NCI-H2107 (cell line): ENCODE results near the gene NYAP2.
A peak's percentile ranks its signal among the peaks of the same experiment; 100 is the strongest.

Experiments used
- DNase-seq: peaks from one replicate; lab custom pipeline; 2025; lab: John Stamatoyannopoulos, UW

The NYAP2 gene

GRCh38 chr2:225399504-225399903 lies at the start of gene NYAP2:
NYAP2 (plus strand) TSS chr2:225399710; CDS start chr2:225408881, 9,171 bp downstream.
- DNase-seq = peak; percentile 21

GRCh38 chr2:225353579-225354085 lies 45.9 kb upstream of the NYAP2 start:
- no peak for DNase-seq

- no peak for DNase-seq
These were observed 45.2 kb upstream of the NYAP2 start for GRCh38 chr2:225354281-225354774.

- DNase-seq = no peak
These were observed 43.7 kb upstream of the NYAP2 start for GRCh38 chr2:225355788-225356187.

GRCh38 chr2:225366731-225367130 lies 32.8 kb upstream of the NYAP2 start:
- no peak for DNase-seq

- DNase-seq = no peak
These were observed 32.0 kb upstream of the NYAP2 start for GRCh38 chr2:225367482-225367881.

- DNase-seq = no peak
These were observed 20.5 kb upstream of the NYAP2 start for GRCh38 chr2:225378984-225379383.

- no peak for DNase-seq
These were observed 19.7 kb upstream of the NYAP2 start for GRCh38 chr2:225379856-225380255.

- no peak for DNase-seq
These were observed 17.9 kb upstream of the NYAP2 start for GRCh38 chr2:225381609-225382008.

- no peak for DNase-seq
These were observed 1.1 kb upstream of the NYAP2 start for GRCh38 chr2:225398372-225398771.

- no peak for DNase-seq
These were observed 576 bp downstream of the NYAP2 start for GRCh38 chr2:225400060-225400511.

- no peak for DNase-seq
These were observed 1.3 kb downstream of the NYAP2 start for GRCh38 chr2:225400546-225401400.

GRCh38 chr2:225402210-225402776 lies 2.8 kb downstream of the NYAP2 start:
- DNase-seq = no peak

- DNase-seq = no peak
These were observed 11.9 kb downstream of the NYAP2 start for GRCh38 chr2:225411452-225411851.

- DNase-seq = no peak
These were observed 14.3 kb downstream of the NYAP2 start for GRCh38 chr2:225413786-225414185.

- no peak for DNase-seq
These were observed 15.4 kb downstream of the NYAP2 start for GRCh38 chr2:225414902-225415301.

- DNase-seq = no peak
These were observed 15.8 kb downstream of the NYAP2 start for GRCh38 chr2:225415341-225415740.

GRCh38 chr2:225415792-225416191 lies 16.3 kb downstream of the NYAP2 start:
- no peak for DNase-seq

- no peak for DNase-seq
These were observed 17.3 kb downstream of the NYAP2 start for GRCh38 chr2:225416616-225417367.

- no peak for DNase-seq
These were observed 19.5 kb downstream of the NYAP2 start for GRCh38 chr2:225419033-225419432.

- DNase-seq = no peak
These were observed 22.6 kb downstream of the NYAP2 start for GRCh38 chr2:225422145-225422544.

GRCh38 chr2:225425284-225425683 lies 25.8 kb downstream of the NYAP2 start:
- no peak for DNase-seq
